HEK293T (cell line): Measurements from ENCODE around the gene GNPTG.

Source experiments
- FOXM1 ChIP-seq: fragments of 450-650 bp; IDR thresholded peaks from 2 replicates; pipeline ENCODE4 v1.6.1; 2017; ENCODE audit warnings: mild to moderate bottlenecking, borderline replicate concordance
- LEF1 ChIP-seq: fragments of 450-650 bp; IDR thresholded peaks from 2 replicates; pipeline ENCODE4 v1.6.1; 2017; ENCODE audit warnings: mild to moderate bottlenecking, borderline replicate concordance
- SP1 ChIP-seq: fragments of 450-650 bp; IDR thresholded peaks from 2 replicates; pipeline ENCODE4 v1.6.1; 2017
- SUZ12 ChIP-seq: fragments of 450-650 bp; IDR thresholded peaks from 2 replicates; pipeline ENCODE4 v1.6.1; 2016; ENCODE audit warnings: mild to moderate bottlenecking

DNA sequence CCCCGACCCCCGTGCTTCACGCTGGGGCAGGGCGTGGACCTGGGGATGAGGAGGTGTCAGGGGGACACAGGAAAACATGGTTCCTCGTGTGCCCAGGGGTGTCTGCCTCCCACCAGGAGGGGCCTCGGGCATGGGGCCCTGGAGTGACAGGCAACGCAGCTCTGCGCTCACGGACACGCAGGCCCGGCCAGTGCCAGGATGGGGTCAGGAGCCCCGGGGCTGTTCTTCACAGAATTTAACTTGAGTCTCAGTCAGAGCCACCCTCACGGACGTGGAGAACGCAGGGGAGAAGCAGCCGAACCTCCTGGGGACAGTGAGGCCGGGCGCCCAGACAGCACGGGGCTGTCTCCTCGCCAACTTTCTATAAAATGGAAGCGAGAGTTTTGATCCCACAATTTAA, 46.0 kb downstream of the GNPTG start:
- TF ChIP-seq SUZ12 (no peak), FOXM1 (no peak), SP1 (no peak), LEF1 (no peak)
